ENCODE data around the gene ABHD16A. TPM values are rescaled to one million over a fixed set of nuclear protein-coding genes. Genes with fewer than 3 reads are reported as not detected.
A peak's percentile ranks its signal among the peaks of the same experiment; 100 is the strongest.

The ABHD16A gene
- total and polyA plus RNA-seq, 2 of the 13 experiments (the other 11 are each of a cell fraction or from before 2014, with no cell fraction given), result 43.5 to 45.4 TPM

- H4K20me1 ChIP-seq (ENCODE audit: insufficient read depth, low read length), result no peaks in the 10 kb centered on the region
- DNase-seq (ENCODE audit: low spot score) (peak; percentile 72), FAIRE-seq (peak; percentile 92), ATAC-seq (peak; percentile 67)
- H3K9ac ChIP-seq (ENCODE audit: insufficient read depth, low read depth, low read length), result peak within 1 kb of the TSS; percentile 29; the same call in 1 of the 2 replicates
- BruUV-seq (replicated peaks), result no TSS peak
- no peaks in the 10 kb centered on the region for H3K36me3 ChIP-seq (replicated peaks in 1 of 2; ENCODE audit: control insufficient read depth in 1 of 2, insufficient read depth in 2 of 2, low read length in 2 of 2)
- peak within 1 kb of the TSS in 1 of 3 experiments; percentile 22; a peak in 1 of 6 replicates for H3K4me3 ChIP-seq (replicated peaks in 1 of 3; ENCODE audit: insufficient read depth in 1 of 3, low read depth in 2 of 3, low read length in 3 of 3)
- H3K27ac ChIP-seq (ENCODE audit: extremely low read length, insufficient read depth, low read length), result no peak within 1 kb of the TSS
- CTCF ChIA-PET (ENCODE audit: low intra/inter-chr PET ratio, low total read pairs), result interaction anchor here (0.7 to 3.9 kb wide), 8 partner anchors 9 to 437 kb away, joined by 3 to 30 read pairs (median 3); partner anchors contain the start of gene DDAH2
- H3K79me2 ChIP-seq (ENCODE audit: insufficient read depth, low read length), result no peaks in the 10 kb centered on the region
- intact Hi-C loops (cut with micrococcal nuclease; ENCODE audit: unreplicated experiment), result loop anchor here (1.0 to 5.0 kb wide), 5 partner anchors 22 to 150 kb away; partner anchors contain the start of genes ABHD16A and LY6G6D
- H3K4me2 ChIP-seq (ENCODE audit: low read depth, low read length), result peak within 1 kb of the TSS; percentile 63
- H2AFZ ChIP-seq (ENCODE audit: low read length), result no peak within 1 kb of the TSS
- no peaks in the 10 kb centered on the region for H3K27me3 ChIP-seq (ENCODE audit: control insufficient read depth in 1 of 2, insufficient read depth in 2 of 2, low read length in 2 of 2)
- in situ Hi-C loops (cut with HindIII; ENCODE audit: extremely low pct_ligation_motif_present, low pct_unique_long_range_greater_than_20kb), result loop anchor here (5.0 kb wide), 1 partner anchor 87 kb away; no protein-coding TSS in a partner anchor
- H3K4me1 ChIP-seq (ENCODE audit: insufficient read depth, low read length), result peaks cover 26% of the 10 kb centered on the region
- 12% methylated on average over 17 of the region's 17 CpGs for WGBS (ENCODE audit: low lambda C conversion rate)
- no peaks in the 10 kb centered on the region for H3K9me3 ChIP-seq (ENCODE audit: low read length)
- POLR2A ChIA-PET, result interaction anchor here (0.6 to 1.9 kb wide), 6 partner anchors 9 to 169 kb away, joined by 3 to 5 read pairs (median 4); partner anchors contain the start of genes ABHD16A and HSPA1B
- TF ChIP-seq FOXJ3 (CRISPR knock-in tag; IDR thresholded peaks at IDR 0.05; ENCODE audit: borderline replicate concordance) (no peak), TFDP1 (CRISPR knock-in tag; IDR thresholded peaks at IDR 0.05; ENCODE audit: borderline replicate concordance) (no peak), ZBED4 (CRISPR knock-in tag; IDR thresholded peaks at IDR 0.05; ENCODE audit: borderline replicate concordance) (0 out of 2 replicates have a peak, but pooled peaks have one; percentile 31), ATF2 (CRISPR knock-in tag; IDR thresholded peaks at IDR 0.05) (0 out of 2 replicates have a peak, but pooled peaks have one; percentile 31), HDAC6 (IDR thresholded peaks at IDR 0.05; ENCODE audit: low read depth, low read length) (no peak), ZNF777 (CRISPR knock-in tag; IDR thresholded peaks at IDR 0.05) (no peak), ZNF101 (CRISPR knock-in tag; IDR thresholded peaks at IDR 0.05; ENCODE audit: borderline replicate concordance, low read depth) (no peak), ZFP91 (CRISPR knock-in tag; IDR thresholded peaks at IDR 0.05; ENCODE audit: borderline replicate concordance) (peak; percentile 57), ZNF841 (CRISPR knock-in tag; IDR thresholded peaks at IDR 0.05; ENCODE audit: borderline replicate concordance) (no peak), CREB3 (CRISPR knock-in tag; IDR thresholded peaks at IDR 0.05) (no peak), RBM22 (optimal IDR thresholded peaks at IDR 0.05; ENCODE audit: low read length) (no peak)
These were observed 22.6 kb downstream of the ABHD16A start, which contains the start of gene LY6G5C for GRCh38 chr6:31680226-31681134. TSS of gene LY6G5C (minus strand) at chr6:31681067. CDS start at chr6:31680373, 694 bp downstream.
